Mucosa of rectum (tissue), 2 donors: ENCODE measurements around the gene EPHB1.
"Not testable (repeated sequence)": the region's sequence is repeated elsewhere in the genome, so short reads cannot be mapped to it uniquely, and the experiment has no call there.

Experiments used
- H3K27ac ChIP-seq, 2 donors: one replicate each; pipeline ENCODE4 v1.7.0; 2013; ENCODE audit warnings: inconsistent platforms in 2 of 2, low read depth in 2 of 2, low read length in 2 of 2
- H3K27me3 ChIP-seq, 2 donors: one replicate each; pipeline ENCODE4 v1.7.0; 2013; ENCODE audit warnings: low read length in 2 of 2; ENCODE audit not compliant: control insufficient read depth in 2 of 2, insufficient read depth in 2 of 2
- H3K36me3 ChIP-seq, 2 donors: one replicate each; pipeline ENCODE4 v1.7.0; 2013; ENCODE audit warnings: low read length in 2 of 2; ENCODE audit not compliant: control insufficient read depth in 2 of 2, insufficient read depth in 2 of 2
- H3K4me1 ChIP-seq, 2 donors: one replicate each; pipeline ENCODE4 v1.7.0; 2013; ENCODE audit warnings: low read length in 2 of 2, mild to moderate bottlenecking in 1 of 2; ENCODE audit not compliant: control insufficient read depth in 2 of 2, insufficient read depth in 2 of 2
- H3K4me3 ChIP-seq, 2 donors: one replicate each; pipeline ENCODE4 v1.7.0; 2013; ENCODE audit warnings: low read length in 2 of 2
- H3K9ac ChIP-seq, 2 donors: one replicate each; pipeline ENCODE4 v1.7.0; 2013; ENCODE audit warnings: low read length in 2 of 2, low read depth in 1 of 2, mild to moderate bottlenecking in 1 of 2
- H3K9me3 ChIP-seq, 2 donors: one replicate each; pipeline ENCODE4 v1.7.0; 2013; ENCODE audit warnings: low read length in 2 of 2; ENCODE audit not compliant: control insufficient read depth in 2 of 2
- donor health status: healthy.
- donor health status: Normal muscosa, but diverticular disease.

EPHB1 gene

GRCh38 chr3:135059580-135059979 lies 264.5 kb downstream of the EPHB1 start:
- H3K4me3 ChIP-seq: no peak overlapping the region
- no peaks in the 10 kb centered on the region for H3K27me3 ChIP-seq
- H3K4me1 ChIP-seq: no peaks in the 10 kb centered on the region
- H3K9ac ChIP-seq: no peak overlapping the region
- no peaks in the 10 kb centered on the region for H3K9me3 ChIP-seq
- no peak overlapping the region for H3K27ac ChIP-seq
- H3K36me3 ChIP-seq: no peaks in the 10 kb centered on the region

GRCh38 chr3:135066844-135067727 lies 272.0 kb downstream of the EPHB1 start:
- not testable (repeated sequence) for H3K27ac ChIP-seq, H3K9me3 ChIP-seq, H3K4me3 ChIP-seq, H3K36me3 ChIP-seq, H3K27me3 ChIP-seq, H3K4me1 ChIP-seq, H3K9ac ChIP-seq

- no peak overlapping the region for H3K4me3 ChIP-seq
- no peaks in the 10 kb centered on the region for H3K36me3 ChIP-seq
- no peaks in the 10 kb centered on the region for H3K9me3 ChIP-seq
- H3K4me1 ChIP-seq: no peaks in the 10 kb centered on the region
- no peaks in the 10 kb centered on the region for H3K27me3 ChIP-seq
- no peak overlapping the region for H3K9ac ChIP-seq
- no peak overlapping the region for H3K27ac ChIP-seq
Measured at GRCh38 chr3:135068011-135068410, 273.0 kb downstream of the EPHB1 start.

GRCh38 chr3:135069406-135069805 lies 274.3 kb downstream of the EPHB1 start:
- Histone ChIP-seq H3K4me3 (no peak overlapping the region), H3K36me3 (no peaks in the 10 kb centered on the region), H3K4me1 (no peaks in the 10 kb centered on the region), H3K27ac (no peak overlapping the region), H3K27me3 (no peaks in the 10 kb centered on the region), H3K9ac (no peak overlapping the region), H3K9me3 (no peaks in the 10 kb centered on the region)

- H3K36me3 ChIP-seq: no peaks in the 10 kb centered on the region
- H3K27ac ChIP-seq: no peak overlapping the region
- no peaks in the 10 kb centered on the region for H3K27me3 ChIP-seq
- H3K4me1 ChIP-seq: no peaks in the 10 kb centered on the region
- no peak overlapping the region for H3K9ac ChIP-seq
- no peaks in the 10 kb centered on the region for H3K9me3 ChIP-seq
- H3K4me3 ChIP-seq: no peak overlapping the region
Measured at GRCh38 chr3:135071483-135071882, 276.4 kb downstream of the EPHB1 start.

GRCh38 chr3:135072431-135072830 lies 277.4 kb downstream of the EPHB1 start:
- H3K27ac ChIP-seq: no peak overlapping the region
- no peaks in the 10 kb centered on the region for H3K36me3 ChIP-seq
- H3K9me3 ChIP-seq: no peaks in the 10 kb centered on the region
- no peak overlapping the region for H3K4me3 ChIP-seq
- H3K4me1 ChIP-seq: no peaks in the 10 kb centered on the region
- no peak overlapping the region for H3K9ac ChIP-seq
- no peaks in the 10 kb centered on the region for H3K27me3 ChIP-seq

GRCh38 chr3:135075157-135075556 lies 280.1 kb downstream of the EPHB1 start:
- Histone ChIP-seq H3K36me3 (no peaks in the 10 kb centered on the region), H3K27ac (no peak overlapping the region), H3K9ac (no peak overlapping the region), H3K27me3 (no peaks in the 10 kb centered on the region), H3K4me3 (no peak overlapping the region), H3K4me1 (no peaks in the 10 kb centered on the region), H3K9me3 (no peaks in the 10 kb centered on the region)

GRCh38 chr3:135076341-135076740 lies 281.3 kb downstream of the EPHB1 start:
- Histone ChIP-seq H3K9me3 (no peaks in the 10 kb centered on the region), H3K4me1 (no peaks in the 10 kb centered on the region), H3K9ac (no peak overlapping the region), H3K27ac (no peak overlapping the region), H3K4me3 (no peak overlapping the region), H3K36me3 (no peaks in the 10 kb centered on the region), H3K27me3 (no peaks in the 10 kb centered on the region)

GRCh38 chr3:135077186-135077585 lies 282.1 kb downstream of the EPHB1 start:
- no peaks in the 10 kb centered on the region for H3K4me1 ChIP-seq
- H3K36me3 ChIP-seq: no peaks in the 10 kb centered on the region
- no peak overlapping the region for H3K9ac ChIP-seq
- H3K9me3 ChIP-seq: no peaks in the 10 kb centered on the region
- no peak overlapping the region for H3K27ac ChIP-seq
- H3K4me3 ChIP-seq: no peak overlapping the region
- H3K27me3 ChIP-seq: no peaks in the 10 kb centered on the region

- H3K27ac ChIP-seq: no peak overlapping the region
- H3K27me3 ChIP-seq: no peaks in the 10 kb centered on the region
- no peak overlapping the region for H3K4me3 ChIP-seq
- no peaks in the 10 kb centered on the region for H3K9me3 ChIP-seq
- H3K9ac ChIP-seq: no peak overlapping the region
- no peaks in the 10 kb centered on the region for H3K36me3 ChIP-seq
- no peaks in the 10 kb centered on the region for H3K4me1 ChIP-seq
Measured at GRCh38 chr3:135078283-135078682, 283.2 kb downstream of the EPHB1 start.
